GM19395 (cell line): Measurements from ENCODE around the gene CYP46A1.

Experiments used
- ATAC-seq: cut with Tn5 transposase; IDR thresholded peaks from one replicate; pipeline ENCODE4 v1.9.1; 2021; ENCODE audit warnings: mild to moderate bottlenecking, moderate library complexity; ENCODE audit not compliant: unreplicated experiment

CYP46A1 gene

GRCh38 chr14:99774556-99775307 is 90.6 kb downstream of the CYP46A1 start:
- ATAC-seq, result no peak

DNA sequence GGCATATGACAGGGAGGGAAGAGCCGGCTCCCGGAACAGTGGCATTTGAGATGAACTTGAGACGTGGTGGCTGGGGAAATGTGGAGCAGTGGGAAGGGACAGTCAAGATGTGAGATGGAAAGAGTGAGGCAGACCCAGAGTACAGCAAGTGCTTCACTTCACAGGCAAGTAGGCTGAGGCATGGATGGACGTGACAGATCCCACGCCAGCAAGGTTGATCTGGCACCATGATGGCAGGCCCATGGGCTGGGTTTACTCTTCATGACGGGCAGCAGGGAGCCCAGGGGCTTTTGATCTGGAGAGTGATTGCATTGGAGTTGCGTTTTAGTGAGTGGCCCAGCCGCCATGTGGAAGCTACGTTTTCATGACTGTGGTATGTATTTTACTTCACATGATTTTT is 91.3 kb downstream of the CYP46A1 start:
- ATAC-seq, result no peak
